Liver (tissue), 9 donors: ENCODE measurements around the gene ATAT1. TPM values are rescaled to one million over a fixed set of nuclear protein-coding genes. Genes with fewer than 3 reads are reported as not detected.
"Not testable (repeated sequence)": the region's sequence is repeated elsewhere in the genome, so short reads cannot be mapped to it uniquely, and the experiment has no call there.

Experiments used
- DNase-seq: peaks from one replicate; pipeline ENCODE4 v3.0.0-alpha.2; 2017; ENCODE audit warnings: low spot score
- H3K27ac ChIP-seq, 2 donors: one replicate each; pipeline ENCODE4 v1.7.0; 2013; ENCODE audit warnings: inconsistent platforms in 2 of 2, low read length in 2 of 2, control low read depth in 1 of 2, low read depth in 1 of 2, mild to moderate bottlenecking in 1 of 2
- H3K27me3 ChIP-seq, 4 donors: one replicate each; pipeline versions ENCODE4 v1.6.1 to v1.7.0; 2013; ENCODE audit warnings: low read length in 3 of 4, inconsistent platforms in 1 of 4, mild to moderate bottlenecking in 1 of 4, moderate library complexity in 1 of 4; ENCODE audit not compliant: control insufficient read depth in 4 of 4, insufficient read depth in 4 of 4
- H3K36me3 ChIP-seq, 4 donors: one replicate each; pipeline versions ENCODE4 v1.6.1 to v1.7.0; 2013; ENCODE audit warnings: low read length in 3 of 4, mild to moderate bottlenecking in 3 of 4, low read depth in 1 of 4, moderate library complexity in 1 of 4; ENCODE audit not compliant: control insufficient read depth in 4 of 4, insufficient read depth in 3 of 4
- H3K4me1 ChIP-seq, 4 donors: one replicate each; pipeline versions ENCODE4 v1.6.1 to v1.7.0; 2013; ENCODE audit warnings: low read length in 3 of 4, mild to moderate bottlenecking in 3 of 4, moderate library complexity in 1 of 4; ENCODE audit not compliant: control insufficient read depth in 4 of 4, insufficient read depth in 4 of 4
- H3K4me3 ChIP-seq, 3 donors: one replicate each; pipeline versions ENCODE4 v1.6.1 to v1.7.0; 2013; ENCODE audit warnings: low read length in 3 of 3, control low read depth in 1 of 3, low read depth in 1 of 3, mild to moderate bottlenecking in 1 of 3
- H3K9ac ChIP-seq, 2 donors: one replicate each; pipeline ENCODE4 v1.7.0; 2013; ENCODE audit warnings: low read length in 2 of 2, mild to moderate bottlenecking in 2 of 2, moderate library complexity in 2 of 2, control low read depth in 1 of 2, low read depth in 1 of 2
- H3K9me3 ChIP-seq, 4 donors: one replicate each; pipeline versions ENCODE4 v1.6.1 to v1.7.0; 2013; ENCODE audit warnings: low read length in 3 of 4; ENCODE audit not compliant: control insufficient read depth in 4 of 4
- FOXA1 ChIP-seq: IDR thresholded peaks from 2 replicates; pipeline ENCODE4 v1.6.1; 2016; ENCODE audit warnings: antibody characterized with exemption
- GABPA ChIP-seq, 2 donors: IDR thresholded peaks in 1 of 2; conservative IDR thresholded peaks in 1 of 2; 2 replicates each; pipeline ENCODE4 v1.6.1; 2016; ENCODE audit warnings: antibody characterized with exemption in 2 of 2, mild to moderate bottlenecking in 1 of 2, moderate library complexity in 1 of 2
- HNF4A ChIP-seq, 2 donors: conservative IDR thresholded peaks; 2 replicates each; pipeline ENCODE4 v1.6.1; 2016; ENCODE audit warnings: antibody characterized with exemption in 2 of 2, mild to moderate bottlenecking in 2 of 2
- HNF4G ChIP-seq: IDR thresholded peaks from 2 replicates; pipeline ENCODE4 v1.6.1; 2016; ENCODE audit warnings: antibody characterized with exemption
- NR2F2 ChIP-seq: IDR thresholded peaks from 2 replicates; pipeline ENCODE4 v1.6.1; 2016; ENCODE audit warnings: antibody characterized with exemption
- RAD21 ChIP-seq, 2 donors: IDR thresholded peaks; 2 replicates each; pipeline ENCODE4 v1.6.1; 2016; ENCODE audit warnings: antibody characterized with exemption in 2 of 2, mild to moderate bottlenecking in 2 of 2
- RXRA ChIP-seq, 2 donors: IDR thresholded peaks; 2 replicates each; pipeline ENCODE4 v1.6.1; 2017 to 2018; ENCODE audit warnings: antibody characterized with exemption in 2 of 2, mild to moderate bottlenecking in 1 of 2
- SP1 ChIP-seq: IDR thresholded peaks from 2 replicates; pipeline ENCODE4 v1.6.1; 2018; ENCODE audit warnings: antibody characterized with exemption, mild to moderate bottlenecking
- YY1 ChIP-seq: IDR thresholded peaks from 2 replicates; pipeline ENCODE4 v1.6.1; 2016; ENCODE audit warnings: antibody characterized with exemption, mild to moderate bottlenecking
- WGBS: extraction: QIAGEN DNeasy Blood & Tissue Kit; methylation state at CpG from one replicate; pipeline ENCODE4 v1.1.7; 2013; 5-methylcytosine and 5-hydroxymethylcytosine counted together
- polyA plus RNA-seq, 2 donors: library from polyadenylated mRNA; stranded (reverse) in 1 of 2; unstranded in 1 of 2; fragments of 200-250 nt in 1 of 2; fragments of >200 nt in 1 of 2; fragmentation: Nextera tagmentation in 1 of 2; extraction: Ambion mirVana in 1 of 2; gene quantifications; one replicate each; pipeline versions ENCODE4 v1.2.1 to v1.2.3, GENCODE V29; 2013 to 2015
- total RNA-seq, 2 donors: library from RNA; depleted of rRNA; stranded (reverse); fragments of >200 nt; gene quantifications; one replicate each; pipeline ENCODE4 v1.2.3, GENCODE V29; 2014
- TF ChIP-seq, protein P1 (sequence below): fragments of 150-350 bp; IDR thresholded peaks from 2 replicates; pipeline ENCODE4 v1.5.1; 2017; ENCODE audit warnings: improper control_type of control experiment, low read depth, low read length; ENCODE audit not compliant: missing input control
- TF ChIP-seq, protein P2 (sequence below): IDR thresholded peaks from 2 replicates; pipeline ENCODE4 v1.6.1; 2016; ENCODE audit warnings: antibody characterized with exemption
- TF ChIP-seq, protein P3 (sequence below): IDR thresholded peaks from 2 replicates; pipeline ENCODE4 v1.6.1; 2016; ENCODE audit warnings: antibody characterized with exemption
- donor health status: healthy.
- donor health status: healthy.
- donor health status: healthy.
- donor health status: healthy.
- donor health status: healthy.

ATAT1 gene
- total and polyA plus RNA-seq, 4 donors, result 2.1 to 5.4 (median 3.0) TPM

DNA sequence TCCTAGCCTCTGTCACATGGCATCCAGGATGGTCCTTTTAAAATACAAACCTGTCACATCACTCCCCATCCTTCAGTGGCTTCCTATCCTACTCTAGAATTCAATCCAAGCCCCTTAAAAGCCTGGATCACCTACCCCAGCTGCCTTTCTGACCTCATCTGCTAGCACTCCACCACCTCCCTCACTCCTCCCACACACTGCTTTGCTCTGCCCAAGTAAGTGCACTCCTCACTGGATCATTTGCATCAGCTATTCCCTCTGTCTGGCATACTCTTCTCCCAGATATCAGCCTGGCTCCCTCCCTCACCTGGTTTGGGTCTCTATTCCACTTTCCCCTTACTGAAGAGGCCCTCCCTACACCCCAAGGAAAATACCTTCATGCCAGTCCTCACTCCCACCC, 30.8 kb downstream of the ATAT1 start:
- Histone ChIP-seq H3K9me3 (no peaks in the 10 kb centered on the region), H3K4me1 (peaks cover 0 to 8% (median 3%) of the 10 kb centered on the region in 4 donors), H3K9ac (no peak overlapping the region), H3K4me3 (no peak overlapping the region), H3K36me3 (peaks cover 18 to 75% (median 59%) of the 10 kb centered on the region in 4 donors), H3K27me3 (no peaks in the 10 kb centered on the region), H3K27ac (no peak overlapping the region)
- TF ChIP-seq HNF4A (conservative IDR thresholded peaks at IDR 0.05), result no peak
- no peak for TF ChIP-seq RAD21 (IDR thresholded peaks at IDR 0.05)
- TF ChIP-seq SP1, result no peak
- no peak for TF ChIP-seq GABPA (IDR thresholded peaks at IDR 0.05 in 1 of 2, conservative IDR thresholded peaks at IDR 0.05 in 1 of 2)
- TF ChIP-seq HNF4G, result no peak
- no peak for TF ChIP-seq FOXA1
- no peak for TF ChIP-seq NR2F2
- TF ChIP-seq, protein P1, sequence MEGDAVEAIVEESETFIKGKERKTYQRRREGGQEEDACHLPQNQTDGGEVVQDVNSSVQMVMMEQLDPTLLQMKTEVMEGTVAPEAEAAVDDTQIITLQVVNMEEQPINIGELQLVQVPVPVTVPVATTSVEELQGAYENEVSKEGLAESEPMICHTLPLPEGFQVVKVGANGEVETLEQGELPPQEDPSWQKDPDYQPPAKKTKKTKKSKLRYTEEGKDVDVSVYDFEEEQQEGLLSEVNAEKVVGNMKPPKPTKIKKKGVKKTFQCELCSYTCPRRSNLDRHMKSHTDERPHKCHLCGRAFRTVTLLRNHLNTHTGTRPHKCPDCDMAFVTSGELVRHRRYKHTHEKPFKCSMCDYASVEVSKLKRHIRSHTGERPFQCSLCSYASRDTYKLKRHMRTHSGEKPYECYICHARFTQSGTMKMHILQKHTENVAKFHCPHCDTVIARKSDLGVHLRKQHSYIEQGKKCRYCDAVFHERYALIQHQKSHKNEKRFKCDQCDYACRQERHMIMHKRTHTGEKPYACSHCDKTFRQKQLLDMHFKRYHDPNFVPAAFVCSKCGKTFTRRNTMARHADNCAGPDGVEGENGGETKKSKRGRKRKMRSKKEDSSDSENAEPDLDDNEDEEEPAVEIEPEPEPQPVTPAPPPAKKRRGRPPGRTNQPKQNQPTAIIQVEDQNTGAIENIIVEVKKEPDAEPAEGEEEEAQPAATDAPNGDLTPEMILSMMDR, result no peak
- no peak for TF ChIP-seq YY1
- TF ChIP-seq, protein P2, sequence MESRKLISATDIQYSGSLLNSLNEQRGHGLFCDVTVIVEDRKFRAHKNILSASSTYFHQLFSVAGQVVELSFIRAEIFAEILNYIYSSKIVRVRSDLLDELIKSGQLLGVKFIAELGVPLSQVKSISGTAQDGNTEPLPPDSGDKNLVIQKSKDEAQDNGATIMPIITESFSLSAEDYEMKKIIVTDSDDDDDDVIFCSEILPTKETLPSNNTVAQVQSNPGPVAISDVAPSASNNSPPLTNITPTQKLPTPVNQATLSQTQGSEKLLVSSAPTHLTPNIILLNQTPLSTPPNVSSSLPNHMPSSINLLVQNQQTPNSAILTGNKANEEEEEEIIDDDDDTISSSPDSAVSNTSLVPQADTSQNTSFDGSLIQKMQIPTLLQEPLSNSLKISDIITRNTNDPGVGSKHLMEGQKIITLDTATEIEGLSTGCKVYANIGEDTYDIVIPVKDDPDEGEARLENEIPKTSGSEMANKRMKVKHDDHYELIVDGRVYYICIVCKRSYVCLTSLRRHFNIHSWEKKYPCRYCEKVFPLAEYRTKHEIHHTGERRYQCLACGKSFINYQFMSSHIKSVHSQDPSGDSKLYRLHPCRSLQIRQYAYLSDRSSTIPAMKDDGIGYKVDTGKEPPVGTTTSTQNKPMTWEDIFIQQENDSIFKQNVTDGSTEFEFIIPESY, result no peak
- DNase-seq, result no peak

DNA sequence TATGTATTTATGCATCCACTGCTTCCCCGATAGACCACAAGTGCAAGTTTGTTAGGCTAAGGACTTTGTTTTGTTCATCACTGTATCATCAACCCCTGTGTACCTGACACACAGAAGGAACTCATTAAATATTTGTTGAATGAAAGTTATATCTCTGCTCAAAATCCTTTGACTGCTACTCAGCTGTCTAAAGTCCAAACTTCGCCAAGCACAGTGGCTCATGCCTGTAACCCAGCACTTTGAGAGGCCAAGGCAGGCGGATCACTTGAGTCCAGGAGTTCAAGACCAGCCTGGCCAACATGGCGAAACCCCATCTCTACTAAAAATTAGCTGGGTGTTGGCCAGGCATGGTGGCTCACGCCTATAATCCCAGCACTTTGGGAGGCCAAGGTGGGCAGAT, 31.2 kb downstream of the ATAT1 start:
- H3K27ac ChIP-seq, H3K9me3 ChIP-seq, H3K4me3 ChIP-seq, H3K4me1 ChIP-seq, H3K27me3 ChIP-seq, H3K9ac ChIP-seq, DNase-seq: not testable (repeated sequence)
- peaks cover 21 to 74% (median 61%) of the 10 kb centered on the region in 4 donors for H3K36me3 ChIP-seq
- WGBS, result 65% methylated on average over 5 of the region's 5 CpGs
- peak; percentile 63 to 66 for TF ChIP-seq HNF4A (conservative IDR thresholded peaks at IDR 0.05)
- peak; percentile 35 for TF ChIP-seq SP1
- peak in 1 of 2 donors; percentile 19 for TF ChIP-seq RXRA (IDR thresholded peaks at IDR 0.05)

DNA sequence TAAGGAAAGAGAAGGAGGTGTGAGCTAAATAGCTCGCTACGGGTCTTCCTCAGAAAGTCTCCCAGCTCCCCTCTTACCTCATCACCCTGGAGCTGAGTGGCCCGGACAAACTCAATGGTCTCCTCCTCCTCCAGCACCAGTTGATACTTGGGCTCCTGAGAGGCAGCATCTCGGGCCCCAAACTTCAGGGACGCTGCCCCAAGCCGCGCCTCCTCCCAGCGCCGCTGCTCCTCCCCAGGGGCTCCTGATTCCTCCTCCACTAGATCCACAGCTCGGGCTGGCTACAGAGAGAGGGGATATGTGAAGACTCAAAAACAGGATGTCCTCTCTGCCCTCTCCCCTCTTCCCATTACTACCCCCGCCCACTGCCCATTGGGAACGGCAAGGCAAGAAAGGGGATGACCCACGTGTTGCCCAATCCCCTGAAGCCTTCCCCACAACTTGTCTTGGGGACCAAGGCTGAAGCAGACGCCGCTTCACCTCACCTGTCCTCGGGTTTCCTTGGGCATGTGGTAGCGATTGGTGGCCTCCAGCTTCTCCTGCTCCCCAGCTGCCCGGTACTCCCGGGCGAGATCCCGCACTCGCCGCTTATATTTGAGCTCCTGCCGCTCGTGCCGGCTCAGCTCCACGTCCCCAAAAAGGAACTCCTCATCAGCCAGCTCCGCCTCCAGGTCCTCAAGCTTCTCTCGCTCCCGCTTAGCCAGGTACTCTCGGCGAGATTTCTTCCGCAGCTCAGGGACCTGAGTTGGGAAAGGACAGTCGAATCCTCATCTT, 38.5 kb downstream of the ATAT1 start:
- peaks cover 18 to 68% (median 47%) of the 10 kb centered on the region in 4 donors for H3K36me3 ChIP-seq
- H3K9me3 ChIP-seq, result no peaks in the 10 kb centered on the region
- 95% methylated on average over 34 of the region's 34 CpGs for WGBS
- H3K27me3 ChIP-seq, result no peaks in the 10 kb centered on the region
- H3K4me1 ChIP-seq, result no peaks in the 10 kb centered on the region
- no peak overlapping the region for H3K9ac ChIP-seq
- TF ChIP-seq YY1 (no peak), FOXA1 (no peak), NR2F2 (no peak)
- TF ChIP-seq, protein P3, sequence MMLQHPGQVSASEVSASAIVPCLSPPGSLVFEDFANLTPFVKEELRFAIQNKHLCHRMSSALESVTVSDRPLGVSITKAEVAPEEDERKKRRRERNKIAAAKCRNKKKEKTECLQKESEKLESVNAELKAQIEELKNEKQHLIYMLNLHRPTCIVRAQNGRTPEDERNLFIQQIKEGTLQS, result no peak
- no peak overlapping the region for H3K4me3 ChIP-seq
- no peak for DNase-seq
- H3K27ac ChIP-seq, result no peak overlapping the region

DNA sequence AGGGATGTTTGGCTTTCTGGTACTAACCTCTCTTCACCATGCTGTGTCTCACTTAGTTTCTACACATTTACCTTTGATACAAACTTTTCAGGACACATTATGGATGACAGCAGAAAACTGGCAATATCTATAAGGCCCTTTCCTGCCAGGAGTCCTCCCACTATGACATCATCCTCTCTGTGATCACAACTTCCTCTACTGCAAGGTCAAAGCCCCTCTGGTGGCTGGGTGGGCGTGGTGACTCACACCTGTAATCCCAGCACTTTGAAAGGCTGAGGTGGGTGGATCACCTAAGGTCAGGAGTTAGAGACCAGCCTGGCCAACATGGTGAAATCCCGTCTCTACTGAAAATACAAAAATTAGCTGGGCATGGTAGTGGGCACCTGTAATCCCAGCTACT, 39.6 kb downstream of the ATAT1 start:
- peaks cover 18 to 72% (median 45%) of the 10 kb centered on the region in 4 donors for H3K36me3 ChIP-seq

More for the DNA sequence above, 39.6 kb downstream of the ATAT1 start:
- not testable (repeated sequence) for DNase-seq, H3K9me3 ChIP-seq, H3K27ac ChIP-seq, H3K4me3 ChIP-seq, H3K9ac ChIP-seq, H3K27me3 ChIP-seq, H3K4me1 ChIP-seq
- WGBS, result 81% methylated on average over 2 of the region's 2 CpGs
